Lower lobe of right lung (tissue), 2 donors: ENCODE data around the gene MORN3. TPM values are rescaled to one million over a fixed set of nuclear protein-coding genes. Genes with fewer than 3 reads are reported as not detected.
"Not testable (repeated sequence)": the region's sequence is repeated elsewhere in the genome, so short reads cannot be mapped to it uniquely, and the experiment has no call there.

Experiments
- ATAC-seq, 2 donors: fragments of 200-7000 bp; cut with Tn5 transposase; one replicate each; pipeline ENCODE4 v1.9.1; 2020 to 2022; ENCODE audit warnings: mild to moderate bottlenecking in 2 of 2, moderate library complexity in 2 of 2
- DNase-seq: peaks from one replicate; pipeline ENCODE4 v3.0.0-alpha.2; 2020
- H3K27ac ChIP-seq: fragments of 200-600 bp; one replicate; pipeline ENCODE4 v1.8.0; 2022
- H3K27me3 ChIP-seq: fragments of 200-600 bp; one replicate; pipeline ENCODE4 v1.8.0; 2022; ENCODE audit warnings: low read depth
- H3K36me3 ChIP-seq: fragments of 200-600 bp; one replicate; pipeline ENCODE4 v1.8.0; 2022; ENCODE audit warnings: mild to moderate bottlenecking
- H3K4me1 ChIP-seq: fragments of 200-600 bp; one replicate; pipeline ENCODE4 v1.8.0; 2022
- H3K4me3 ChIP-seq: fragments of 200-600 bp; one replicate; pipeline ENCODE4 v1.8.0; 2022; ENCODE audit warnings: mild to moderate bottlenecking
- H3K9me3 ChIP-seq: fragments of 200-600 bp; one replicate; pipeline ENCODE4 v1.8.0; 2022
- CTCF ChIP-seq: fragments of 200-600 bp; IDR thresholded peaks from one replicate; pipeline ENCODE4 v1.8.0; 2022; ENCODE audit warnings: antibody characterized with exemption, mild to moderate bottlenecking
- intact Hi-C: fragments of 100-400 bp; cut with DNase I; formaldehyde crosslinking; loops from one replicate; pipeline ENCODE4 v1.11.0; 2022
- total RNA-seq: library from RNA; stranded (reverse); fragmentation: NEBNext Ultra II Directional; extraction: Animal tissue kit (Norgen Biotek cat#: 25700); gene quantifications from one replicate; pipeline ENCODE4 v1.2.1, GENCODE V29; 2021
- donor health status: DM: no; HTN: yes; CAD: no; lungs with severe emphysema.

The MORN3 gene
- total RNA-seq, 1 donor from 2014 or later = 2.1 TPM

DNA sequence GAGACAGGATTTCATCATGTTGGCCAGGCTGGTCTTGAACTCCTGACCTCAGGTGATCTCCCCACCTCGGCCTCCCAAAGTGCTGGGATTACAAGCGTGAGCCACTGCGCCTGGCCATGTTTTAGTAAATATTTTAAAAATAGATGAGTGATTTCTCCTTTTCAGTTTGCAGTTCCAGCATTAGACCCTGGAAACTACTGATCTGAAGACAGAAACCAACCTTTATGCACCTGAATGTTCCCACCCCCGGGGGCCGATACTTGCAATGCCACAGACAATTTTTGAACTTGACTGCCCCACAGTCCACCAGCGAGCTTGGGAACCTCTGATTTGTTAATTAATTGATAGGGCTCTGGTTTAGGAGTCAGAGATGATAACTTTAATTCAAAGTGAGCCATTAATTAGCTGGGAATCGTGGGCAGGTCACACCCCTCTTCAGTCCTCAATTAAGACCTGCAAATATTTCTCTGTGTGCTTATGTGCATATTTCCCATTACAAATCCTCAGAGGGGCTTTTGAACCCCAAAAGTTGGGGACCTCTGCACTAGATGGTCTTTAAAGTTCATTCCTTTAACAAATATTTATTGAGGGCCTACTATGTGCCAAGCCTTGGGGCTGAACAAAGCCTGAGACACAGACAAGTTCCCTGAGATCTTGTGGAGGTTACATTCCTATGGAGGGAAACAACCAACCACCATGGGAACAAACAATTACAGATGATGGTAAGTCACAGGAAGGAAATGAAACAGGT lies 39.0 kb upstream of the MORN3 start:
- no peak overlapping the region for H3K4me3 ChIP-seq
- H3K36me3 ChIP-seq = no peaks in the 10 kb centered on the region
- intact Hi-C loops = no loop called here
- ATAC-seq = no peak
- no peak overlapping the region for H3K27ac ChIP-seq
- H3K4me1 ChIP-seq = peaks cover 16% of the 10 kb centered on the region
- no peaks in the 10 kb centered on the region for H3K27me3 ChIP-seq
- H3K9me3 ChIP-seq = no peaks in the 10 kb centered on the region
- no peak for DNase-seq
- no peak for TF ChIP-seq CTCF

GRCh38 chr12:121705514-121705913 lies 36.1 kb upstream of the MORN3 start:
- H3K4me3 ChIP-seq = no peak overlapping the region
- H3K27me3 ChIP-seq = no peaks in the 10 kb centered on the region
- ATAC-seq = no peak
- no peaks in the 10 kb centered on the region for H3K36me3 ChIP-seq
- peaks cover 13% of the 10 kb centered on the region for H3K4me1 ChIP-seq
- TF ChIP-seq CTCF = no peak
- no peaks in the 10 kb centered on the region for H3K9me3 ChIP-seq
- no peak overlapping the region for H3K27ac ChIP-seq
- intact Hi-C loops = no loop called here
- no peak for DNase-seq

- no peak for DNase-seq
- Histone ChIP-seq H3K9me3 (no peaks in the 10 kb centered on the region), H3K4me3 (no peak overlapping the region), H3K4me1 (peaks cover 13% of the 10 kb centered on the region), H3K36me3 (no peaks in the 10 kb centered on the region), H3K27me3 (no peaks in the 10 kb centered on the region), H3K27ac (peak overlapping the region; percentile 65)
- intact Hi-C loops = no loop called here
- TF ChIP-seq CTCF = no peak
- ATAC-seq = no peak
These were observed 33.5 kb upstream of the MORN3 start for GRCh38 chr12:121702944-121703343.

DNA sequence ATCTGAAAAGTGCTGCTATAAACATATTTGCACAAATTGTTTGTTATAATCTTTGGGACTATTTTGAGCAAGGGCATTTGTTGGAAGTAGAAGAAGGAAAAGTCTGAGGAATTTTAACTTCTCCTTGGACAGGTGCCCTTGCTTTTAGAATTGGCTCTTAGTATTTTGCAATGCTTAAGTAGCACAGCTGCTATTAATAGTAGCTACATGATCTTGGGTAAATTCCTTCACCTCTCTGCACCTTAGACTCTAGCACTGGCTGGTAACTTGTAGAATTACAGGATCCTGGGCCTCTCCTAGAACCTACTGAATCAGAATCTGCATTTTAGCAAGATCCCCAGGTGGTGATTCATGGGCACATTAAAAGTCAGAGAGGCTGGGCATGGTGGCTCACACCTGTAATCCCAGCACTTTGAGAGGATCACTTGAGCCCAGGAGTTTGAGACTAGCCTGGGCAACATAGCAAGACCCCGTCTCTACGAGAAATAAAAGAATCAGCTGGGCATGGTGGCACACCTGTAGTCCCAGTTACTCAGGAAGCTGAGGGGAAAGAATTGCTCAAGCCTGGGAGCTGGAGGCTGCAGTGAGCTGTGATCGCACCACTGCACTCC lies 32.3 kb upstream of the MORN3 start:
- no peak for TF ChIP-seq CTCF
- intact Hi-C loops = no loop called here
- Histone ChIP-seq H3K4me3 (no peak overlapping the region), H3K27me3 (no peaks in the 10 kb centered on the region), H3K36me3 (no peaks in the 10 kb centered on the region), H3K27ac (peak overlapping the region; percentile 65), H3K4me1 (peaks cover 17% of the 10 kb centered on the region), H3K9me3 (no peaks in the 10 kb centered on the region)
- peak; percentile 94 to 96 for ATAC-seq
- DNase-seq = no peak

GRCh38 chr12:121697861-121698260 lies 28.4 kb upstream of the MORN3 start:
- not testable (repeated sequence) for DNase-seq, H3K9me3 ChIP-seq, H3K4me3 ChIP-seq, H3K27me3 ChIP-seq, H3K27ac ChIP-seq, ATAC-seq, H3K36me3 ChIP-seq
- peaks cover 17% of the 10 kb centered on the region for H3K4me1 ChIP-seq
- intact Hi-C loops = loop anchor here (10.0 kb wide), 1 partner anchor 77 kb away; no protein-coding TSS in a partner anchor

DNA sequence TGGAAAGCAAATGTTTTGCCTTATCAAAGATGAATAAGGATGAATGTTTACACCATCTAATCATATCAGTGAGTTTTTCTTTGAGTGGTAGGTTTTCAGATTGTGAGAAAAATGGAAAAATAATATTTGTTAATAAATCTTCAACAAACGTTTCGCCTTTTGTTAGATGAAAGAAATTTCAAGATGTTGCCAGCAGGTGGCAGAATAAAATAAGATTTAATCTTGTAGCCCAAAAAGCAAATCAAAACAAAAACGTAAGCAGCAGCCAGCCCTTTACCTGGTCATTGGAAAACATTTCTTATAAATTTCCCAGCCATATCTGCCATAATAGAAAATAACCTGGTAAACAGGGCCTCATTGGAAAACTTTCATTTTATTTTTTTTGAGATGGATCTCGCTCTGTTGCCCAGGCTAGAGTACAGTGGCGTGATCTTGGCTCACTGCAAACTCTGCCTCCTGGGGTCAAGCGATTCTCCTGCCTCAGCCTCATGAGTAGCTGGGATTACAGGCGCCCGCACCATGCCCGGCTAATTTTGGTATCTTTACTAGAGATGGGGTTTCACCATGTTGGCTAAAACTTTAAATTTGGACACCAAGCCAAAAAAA lies 27.7 kb upstream of the MORN3 start:
- ATAC-seq (no peak), DNase-seq (no peak)
- H3K36me3 ChIP-seq = no peaks in the 10 kb centered on the region
- H3K27ac ChIP-seq = no peak overlapping the region
- peak; percentile 68 for TF ChIP-seq CTCF
- H3K4me1 ChIP-seq = peaks cover 17% of the 10 kb centered on the region
- no peaks in the 10 kb centered on the region for H3K27me3 ChIP-seq
- no peaks in the 10 kb centered on the region for H3K9me3 ChIP-seq
- peak overlapping the region; percentile 11 for H3K4me3 ChIP-seq
- intact Hi-C loops = loop anchor here (10.0 kb wide), 1 partner anchor 78 kb away; no protein-coding TSS in a partner anchor
